Endodermal cell (in vitro differentiated cells): ENCODE measurements around the gene HK3. TPM values are rescaled to one million over a fixed set of nuclear protein-coding genes. Genes with fewer than 3 reads are reported as not detected.

ENCODE experiments used
- DNase-seq: peaks from one replicate; pipeline ENCODE4 v3.0.0-alpha.2; 2017
- H3K27ac ChIP-seq: 2 replicates; pipeline ENCODE4 v1.5.1; 2013; ENCODE audit warnings: mild to moderate bottlenecking, low read depth, low read length, moderate library complexity
- H3K27me3 ChIP-seq: 2 replicates; pipeline ENCODE4 v1.6.1; 2013; ENCODE audit warnings: mild to moderate bottlenecking, low read length, moderate library complexity; ENCODE audit not compliant: insufficient read depth, control insufficient read depth, poor library complexity, severe bottlenecking
- H3K36me3 ChIP-seq: 2 replicates; pipeline ENCODE4 v1.7.0; 2013; ENCODE audit warnings: mild to moderate bottlenecking, low read length, moderate library complexity; ENCODE audit not compliant: control insufficient read depth, insufficient read depth
- H3K4me1 ChIP-seq: one replicate; pipeline ENCODE4 v1.7.0; 2013; ENCODE audit warnings: low read length; ENCODE audit not compliant: control insufficient read depth, insufficient read depth
- H3K4me3 ChIP-seq: 2 replicates; pipeline ENCODE4 v1.5.1; 2013; ENCODE audit warnings: mild to moderate bottlenecking, low read length, moderate library complexity
- H3K9ac ChIP-seq: 2 replicates; pipeline ENCODE4 v1.6.1; 2013; ENCODE audit warnings: mild to moderate bottlenecking, low read length, moderate library complexity; ENCODE audit not compliant: poor library complexity, severe bottlenecking; ENCODE audit errors: extremely low read depth
- H3K9me3 ChIP-seq: 2 replicates; pipeline ENCODE4 v1.6.1; 2013; ENCODE audit warnings: mild to moderate bottlenecking, low read length, moderate library complexity; ENCODE audit not compliant: control insufficient read depth
- H3K27ac Mint-ChIP-seq: 2 replicates; pipeline ENCODE4 v1.8.0; 2020; ENCODE audit warnings: mixed read lengths
- H3K27me3 Mint-ChIP-seq: 2 replicates; pipeline ENCODE4 v1.8.0; 2021; ENCODE audit warnings: mild to moderate bottlenecking, mixed read lengths; ENCODE audit not compliant: insufficient read depth
- H3K36me3 Mint-ChIP-seq: 2 replicates; pipeline ENCODE4 v1.8.0; 2020; ENCODE audit warnings: low read depth, mixed read lengths
- H3K4me1 Mint-ChIP-seq: 2 replicates; pipeline ENCODE4 v1.8.0; 2020; ENCODE audit warnings: mixed read lengths
- H3K4me3 Mint-ChIP-seq: 2 replicates; pipeline ENCODE4 v1.8.0; 2020; ENCODE audit warnings: mild to moderate bottlenecking, moderate library complexity, mixed read lengths
- H3K9me3 Mint-ChIP-seq: 2 replicates; pipeline ENCODE4 v1.8.0; 2020; ENCODE audit warnings: mild to moderate bottlenecking, mixed read lengths
- WGBS, 2 experiments: methylation state at CpG; one replicate each; pipeline versions ENCODE4 v1.1.5 to v1.1.7; 2013; ENCODE audit warnings: missing lambda C conversion rate in 2 of 2, mixed read lengths in 1 of 2; ENCODE audit not compliant: insufficient coverage in 1 of 2, insufficient read length in 1 of 2; 5-methylcytosine and 5-hydroxymethylcytosine counted together
- total RNA-seq, 2 donors: library from RNA; stranded (reverse); fragmentation: NEBNext Ultra II Directional in 1 of 2; extraction: Animal tissue kit (Norgen Biotek cat#: 25700) in 1 of 2; gene quantifications; 2 replicates in 1 of 2; 3 replicates in 1 of 2; pipeline ENCODE4 v1.2.1, GENCODE V29; 2021
- TF ChIP-seq, protein P1 (sequence below): fragments of 200-600 bp; sonication (generic); conservative IDR thresholded peaks from 2 replicates; pipeline ENCODE4 v1.5.0; 2021; ENCODE audit warnings: antibody characterized with exemption, mild to moderate bottlenecking

The HK3 gene
- total RNA-seq, 2 donors from 2014 or later = 0.55 TPM; not detected in 1

DNA sequence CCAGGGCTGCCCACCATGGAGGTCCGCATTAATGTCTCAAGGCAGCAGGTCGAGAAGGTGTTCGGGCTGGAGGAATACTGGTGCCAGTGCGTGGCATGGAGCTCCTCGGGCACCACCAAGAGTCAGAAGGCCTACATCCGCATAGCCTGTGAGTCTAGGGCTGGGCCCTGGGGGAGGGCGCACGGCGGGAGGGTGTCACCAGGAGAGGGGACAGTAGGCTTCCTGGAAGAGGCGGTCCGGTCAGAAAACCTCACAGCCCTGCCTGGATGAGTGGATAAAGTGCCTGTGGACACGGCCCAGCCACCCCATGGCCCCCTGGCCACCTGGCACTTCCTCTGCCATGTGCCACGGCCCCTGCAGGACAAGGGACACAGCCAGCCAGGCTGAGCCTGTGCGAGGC, 31.0 kb downstream of the HK3 start:
- peaks cover 17% of the 10 kb centered on the region for H3K4me1 ChIP-seq
- H3K27ac Mint-ChIP-seq = no peak overlapping the region
- no peak overlapping the region for H3K27ac ChIP-seq
- no peak overlapping the region for H3K4me3 Mint-ChIP-seq
- H3K36me3 Mint-ChIP-seq = no peaks in the 10 kb centered on the region
- TF ChIP-seq, protein P1, sequence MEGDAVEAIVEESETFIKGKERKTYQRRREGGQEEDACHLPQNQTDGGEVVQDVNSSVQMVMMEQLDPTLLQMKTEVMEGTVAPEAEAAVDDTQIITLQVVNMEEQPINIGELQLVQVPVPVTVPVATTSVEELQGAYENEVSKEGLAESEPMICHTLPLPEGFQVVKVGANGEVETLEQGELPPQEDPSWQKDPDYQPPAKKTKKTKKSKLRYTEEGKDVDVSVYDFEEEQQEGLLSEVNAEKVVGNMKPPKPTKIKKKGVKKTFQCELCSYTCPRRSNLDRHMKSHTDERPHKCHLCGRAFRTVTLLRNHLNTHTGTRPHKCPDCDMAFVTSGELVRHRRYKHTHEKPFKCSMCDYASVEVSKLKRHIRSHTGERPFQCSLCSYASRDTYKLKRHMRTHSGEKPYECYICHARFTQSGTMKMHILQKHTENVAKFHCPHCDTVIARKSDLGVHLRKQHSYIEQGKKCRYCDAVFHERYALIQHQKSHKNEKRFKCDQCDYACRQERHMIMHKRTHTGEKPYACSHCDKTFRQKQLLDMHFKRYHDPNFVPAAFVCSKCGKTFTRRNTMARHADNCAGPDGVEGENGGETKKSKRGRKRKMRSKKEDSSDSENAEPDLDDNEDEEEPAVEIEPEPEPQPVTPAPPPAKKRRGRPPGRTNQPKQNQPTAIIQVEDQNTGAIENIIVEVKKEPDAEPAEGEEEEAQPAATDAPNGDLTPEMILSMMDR = no peak
- DNase-seq = no peak
- H3K9me3 Mint-ChIP-seq = no peaks in the 10 kb centered on the region
- H3K27me3 ChIP-seq = peaks cover 7% of the 10 kb centered on the region
- H3K4me1 Mint-ChIP-seq = peaks cover 28% of the 10 kb centered on the region
- H3K9me3 ChIP-seq = no peaks in the 10 kb centered on the region
- H3K36me3 ChIP-seq = no peaks in the 10 kb centered on the region
- no peak overlapping the region for H3K9ac ChIP-seq
- no peak overlapping the region for H3K4me3 ChIP-seq
- H3K27me3 Mint-ChIP-seq = peaks cover 13% of the 10 kb centered on the region
- WGBS, 2 experiments = 90 to 95% methylated on average over 8 to 14 of the region's 14 CpGs

DNA sequence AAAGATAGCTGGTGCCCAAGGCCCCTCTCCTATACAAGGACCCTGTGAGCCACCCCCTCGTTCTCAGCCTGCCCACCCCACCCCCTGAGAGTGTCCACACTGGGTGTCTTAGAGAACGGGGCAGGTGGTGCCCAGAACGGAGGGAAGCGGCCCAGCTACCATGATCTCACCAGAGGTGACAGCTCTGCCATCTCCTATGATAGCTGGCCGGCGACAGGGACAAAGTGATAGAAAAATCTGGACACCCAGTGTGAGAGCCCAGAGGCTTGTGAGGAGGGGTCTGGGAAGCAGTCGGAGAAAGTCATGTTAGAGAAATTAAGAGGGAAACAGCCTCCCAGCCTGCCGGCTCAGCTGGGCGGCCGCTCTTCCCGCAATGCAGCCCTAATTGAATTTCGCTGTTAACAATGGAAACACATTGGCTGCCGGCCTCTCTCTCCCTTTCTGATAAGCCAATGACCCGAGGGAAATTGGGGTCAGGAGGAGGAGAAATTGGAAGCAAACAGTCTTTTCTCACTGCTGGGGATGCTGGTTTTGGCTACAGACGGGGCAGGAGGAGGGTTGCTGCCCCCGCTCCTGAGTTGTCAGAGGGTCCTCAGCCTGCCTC, 32.3 kb downstream of the HK3 start:
- Mint-ChIP-seq H3K27me3 (peaks cover 13% of the 10 kb centered on the region), H3K9me3 (no peaks in the 10 kb centered on the region), H3K27ac (no peak overlapping the region), H3K36me3 (no peaks in the 10 kb centered on the region), H3K4me1 (peaks cover 30% of the 10 kb centered on the region), H3K4me3 (peak overlapping the region; percentile 27)
- Histone ChIP-seq H3K9ac (no peak overlapping the region), H3K27me3 (peaks cover 7% of the 10 kb centered on the region), H3K4me1 (peaks cover 20% of the 10 kb centered on the region), H3K9me3 (no peaks in the 10 kb centered on the region), H3K4me3 (no peak overlapping the region), H3K27ac (peak overlapping the region; percentile 51), H3K36me3 (no peaks in the 10 kb centered on the region)
- TF ChIP-seq, protein P1 = no peak
- DNase-seq = peak; percentile 80
- 25 to 35% methylated on average over 9 to 16 of the region's 16 CpGs for WGBS, 2 experiments

DNA sequence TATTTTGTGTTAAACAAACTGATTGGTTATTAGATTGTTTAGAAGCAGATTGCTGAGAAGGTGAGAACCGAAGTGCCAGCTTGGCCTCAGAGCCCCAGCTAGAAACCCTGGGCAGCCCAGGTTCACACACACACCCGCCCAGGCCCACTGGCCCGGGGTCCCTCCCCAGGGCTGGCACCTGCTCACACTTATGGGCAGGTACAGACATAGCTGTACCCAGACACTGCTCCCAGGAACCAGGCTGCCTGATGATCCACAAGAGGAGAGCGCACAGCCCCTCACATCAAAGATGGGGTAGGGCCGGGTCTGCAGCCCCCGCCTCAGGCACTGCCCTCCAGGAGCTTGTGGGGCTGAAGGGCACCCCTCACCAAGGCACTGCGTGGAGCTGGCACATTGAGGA, 33.2 kb downstream of the HK3 start:
- Histone ChIP-seq H3K4me1 (peaks cover 20% of the 10 kb centered on the region), H3K27me3 (peaks cover 7% of the 10 kb centered on the region), H3K27ac (no peak overlapping the region), H3K9ac (no peak overlapping the region), H3K9me3 (no peaks in the 10 kb centered on the region), H3K36me3 (no peaks in the 10 kb centered on the region), H3K4me3 (no peak overlapping the region)
- TF ChIP-seq, protein P1 = no peak
- Mint-ChIP-seq H3K36me3 (no peaks in the 10 kb centered on the region), H3K4me1 (peaks cover 30% of the 10 kb centered on the region), H3K4me3 (no peak overlapping the region), H3K27ac (no peak overlapping the region), H3K27me3 (peaks cover 13% of the 10 kb centered on the region), H3K9me3 (no peaks in the 10 kb centered on the region)
- no peak for DNase-seq
- 90 to 92% methylated on average over 2 to 7 of the region's 7 CpGs for WGBS, 2 experiments
